Measurements from ENCODE around the gene APPL1. TPM values are rescaled to one million over a fixed set of nuclear protein-coding genes. Genes with fewer than 3 reads are reported as not detected.

Gene APPL1, protein sequence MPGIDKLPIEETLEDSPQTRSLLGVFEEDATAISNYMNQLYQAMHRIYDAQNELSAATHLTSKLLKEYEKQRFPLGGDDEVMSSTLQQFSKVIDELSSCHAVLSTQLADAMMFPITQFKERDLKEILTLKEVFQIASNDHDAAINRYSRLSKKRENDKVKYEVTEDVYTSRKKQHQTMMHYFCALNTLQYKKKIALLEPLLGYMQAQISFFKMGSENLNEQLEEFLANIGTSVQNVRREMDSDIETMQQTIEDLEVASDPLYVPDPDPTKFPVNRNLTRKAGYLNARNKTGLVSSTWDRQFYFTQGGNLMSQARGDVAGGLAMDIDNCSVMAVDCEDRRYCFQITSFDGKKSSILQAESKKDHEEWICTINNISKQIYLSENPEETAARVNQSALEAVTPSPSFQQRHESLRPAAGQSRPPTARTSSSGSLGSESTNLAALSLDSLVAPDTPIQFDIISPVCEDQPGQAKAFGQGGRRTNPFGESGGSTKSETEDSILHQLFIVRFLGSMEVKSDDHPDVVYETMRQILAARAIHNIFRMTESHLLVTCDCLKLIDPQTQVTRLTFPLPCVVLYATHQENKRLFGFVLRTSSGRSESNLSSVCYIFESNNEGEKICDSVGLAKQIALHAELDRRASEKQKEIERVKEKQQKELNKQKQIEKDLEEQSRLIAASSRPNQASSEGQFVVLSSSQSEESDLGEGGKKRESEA
- 84.4 TPM for total RNA-seq

DNA sequence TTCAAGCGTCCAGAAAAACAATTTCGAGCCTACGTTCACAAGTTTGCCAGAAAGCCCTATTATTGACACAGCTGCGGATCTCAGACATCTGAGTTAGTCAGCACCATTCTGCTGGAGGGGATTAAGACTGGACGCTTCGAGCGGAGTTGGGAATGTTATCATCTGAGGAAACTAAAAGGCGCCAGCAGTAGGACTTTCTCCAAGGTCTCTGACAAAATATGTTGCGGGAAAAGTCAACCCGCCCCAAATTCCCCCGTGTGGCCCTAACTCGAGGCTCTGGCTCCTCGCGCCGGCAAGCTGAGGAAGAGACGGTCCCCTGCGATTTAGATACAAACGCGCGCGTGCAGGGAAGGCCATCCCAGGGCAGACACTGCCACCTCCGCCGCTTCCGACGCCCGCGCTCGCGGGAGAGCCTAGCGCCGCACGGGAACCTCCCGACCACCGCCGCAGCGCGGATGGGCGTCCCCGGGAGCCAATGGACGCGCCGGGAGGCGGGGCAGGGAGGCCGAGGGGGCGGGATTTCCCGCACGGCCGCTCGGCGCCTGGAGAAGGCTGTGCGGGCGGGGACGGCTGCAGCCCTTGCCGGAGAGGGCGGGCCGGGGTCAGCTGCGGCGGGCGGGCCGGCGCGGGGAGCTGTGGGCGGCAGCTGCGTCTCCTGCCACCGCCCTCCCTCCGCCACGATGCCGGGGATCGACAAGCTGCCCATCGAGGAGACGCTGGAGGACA is at the start of gene APPL1:
APPL1 (plus strand) TSS at position 526 of the 726 bp plus-strand sequence; CDS start at position 681, 155 bp downstream.

DNA sequence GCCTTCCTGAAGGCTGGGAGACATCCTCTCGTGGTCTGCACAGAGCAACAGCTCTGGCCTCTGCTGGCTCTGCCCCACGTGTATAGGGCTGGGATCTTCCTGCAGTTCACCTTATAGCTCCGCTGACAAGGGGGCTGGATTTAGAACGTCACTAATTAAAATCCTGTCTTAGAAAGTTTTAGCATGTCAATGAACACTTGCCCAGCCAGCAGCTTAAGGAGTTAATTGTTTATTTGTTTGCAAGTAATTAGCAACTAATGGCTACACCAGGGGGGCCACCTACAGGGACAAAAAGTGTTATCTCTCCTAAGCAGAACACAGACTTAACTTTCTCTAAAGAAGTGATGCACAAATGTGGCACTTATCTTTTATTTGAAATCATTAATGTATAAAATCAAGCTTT is 27.6 kb upstream of the APPL1 start, which contains the start of gene HESX1:
HESX1 (minus strand) TSS at position 84 of the 403 bp plus-strand sequence; CDS start at position 24, 60 bp downstream.

DNA sequence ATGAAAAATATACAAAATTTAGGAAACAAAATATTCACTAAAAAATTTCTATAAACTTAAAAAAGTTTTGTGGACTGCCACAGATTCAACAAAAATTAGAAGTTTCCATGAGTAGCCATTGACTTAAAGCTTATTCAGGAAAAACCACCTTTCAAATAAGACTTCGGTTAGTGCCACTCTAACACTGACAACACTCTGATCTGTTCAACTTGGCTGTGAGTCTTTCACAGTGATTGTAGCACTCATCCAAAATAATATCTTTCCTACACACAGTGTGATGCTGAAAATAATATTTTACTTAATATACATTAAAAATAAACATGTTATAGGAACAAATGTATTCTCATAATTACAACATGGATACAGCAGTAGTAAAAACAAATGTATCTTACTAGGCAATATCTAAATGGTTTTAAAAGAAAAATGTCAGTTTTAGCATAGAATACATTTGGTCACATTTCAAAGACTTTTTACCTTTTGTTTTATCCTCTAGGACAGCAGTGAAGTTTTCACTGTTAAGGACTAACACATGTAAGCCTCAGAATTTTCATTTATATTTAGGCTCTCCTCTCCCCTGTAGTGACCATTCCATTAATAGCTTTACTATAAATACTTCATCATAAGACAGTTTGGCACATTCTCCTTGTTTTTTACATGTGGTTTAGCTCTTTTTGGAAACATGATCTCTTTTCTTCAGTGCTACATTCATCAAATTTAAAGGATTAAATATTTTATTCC is 64.8 kb downstream of the APPL1 start, which contains the start of gene ASB14:
ASB14 (minus strand) TSS at position 527 of the 738 bp plus-strand sequence. CDS start 652 bp downstream, outside the sequence.

Other genes starting within 250 kb of the APPL1 start
- gene SPATA12, start 167.1 kb upstream of the APPL1 start, total RNA-seq = not detected
- gene IL17RD, start 62.4 kb upstream of the APPL1 start, total RNA-seq = 32.2 TPM
- gene HESX1, start 27.8 kb upstream of the APPL1 start, total RNA-seq = 1.9 TPM
- 0.33 TPM for gene ASB14, start 65.0 kb downstream of the APPL1 start, total RNA-seq

Measured in camera-type eye (tissue), 1 donor.